PFSK-1 (cell line): Measurements from ENCODE around the gene ZSCAN16.

Experiments used
- FOXP2 ChIP-seq: optimal IDR thresholded peaks from 2 replicates; pipeline ENCODE3; 2011; ENCODE audit warnings: borderline replicate concordance, control low read depth, inconsistent platforms; ENCODE audit not compliant: insufficient read depth; ENCODE audit errors: extremely low read length, extremely low read depth
- POLR2AphosphoS5 ChIP-seq: IDR thresholded peaks from 2 replicates; pipeline ENCODE4 v1.6.1; 2012; ENCODE audit warnings: low read depth, mild to moderate bottlenecking, control low read depth, low read length, moderate library complexity
- REST ChIP-seq, 2 experiments: IDR thresholded peaks; 2 replicates each; pipeline versions ENCODE4 v1.6.1 to v1.8.0; 2011 to 2012; ENCODE audit warnings: low read depth in 2 of 2, low read length in 2 of 2, control low read depth in 1 of 2, inconsistent platforms in 1 of 2, mild to moderate bottlenecking in 1 of 2, moderate library complexity in 1 of 2; ENCODE audit not compliant: insufficient read depth in 1 of 2
- SIN3A ChIP-seq: IDR thresholded peaks from 2 replicates; pipeline ENCODE4 v1.6.1; 2012; ENCODE audit warnings: mild to moderate bottlenecking, low read length, moderate library complexity, borderline replicate concordance; ENCODE audit not compliant: insufficient read depth
- TAF1 ChIP-seq: IDR thresholded peaks from 2 replicates; pipeline ENCODE4 v1.6.1; 2012; ENCODE audit warnings: low read length, control low read depth, borderline replicate concordance; ENCODE audit not compliant: insufficient read depth

DNA sequence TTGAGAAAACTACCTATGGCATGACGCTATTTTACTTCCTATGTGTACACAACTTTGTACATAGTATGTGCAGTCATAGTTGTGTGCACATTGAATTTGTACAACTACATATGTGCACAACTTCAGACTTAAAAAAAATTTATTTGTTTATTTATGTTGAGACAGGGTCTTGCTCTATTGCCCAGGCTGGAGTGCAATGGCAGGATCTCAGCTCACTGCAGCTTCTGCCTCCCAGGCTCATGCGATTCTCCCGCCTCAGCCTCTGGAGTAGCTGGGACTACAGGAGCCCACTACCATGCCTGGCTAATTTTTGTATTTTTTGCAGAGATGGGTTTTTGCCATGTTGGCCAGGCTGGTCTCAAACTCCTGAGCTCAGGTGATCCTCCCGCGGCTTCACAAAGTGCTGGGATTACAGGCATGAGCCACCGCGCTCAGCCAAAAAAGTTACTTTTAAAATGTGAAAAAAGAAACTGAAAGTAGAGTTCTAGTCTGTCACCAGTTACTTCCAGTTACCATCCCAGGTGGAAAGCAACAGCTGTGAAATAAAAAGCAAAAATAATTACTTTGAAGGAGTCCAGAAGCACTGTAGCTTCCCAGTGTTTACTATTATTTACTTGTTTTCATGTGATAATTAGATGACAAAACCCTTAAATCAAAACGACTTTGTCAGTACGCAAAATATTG, 15.6 kb downstream of the ZSCAN16 start:
- TF ChIP-seq POLR2AphosphoS5, result no peak
- TF ChIP-seq SIN3A, result no peak
- no peak for TF ChIP-seq TAF1
- no peak for TF ChIP-seq REST (IDR thresholded peaks at IDR 0.05; ENCODE audit: insufficient read depth in 1 of 2, low read depth in 2 of 2, low read length in 2 of 2)
- TF ChIP-seq FOXP2, result no peak
